CD14-positive monocyte (primary cell): Measurements from ENCODE around the gene MCF2L. TPM values are rescaled to one million over a fixed set of nuclear protein-coding genes. Genes with fewer than 3 reads are reported as not detected.

Experiments
- DNase-seq, 3 donors: peaks; one replicate each; pipeline ENCODE4 v3.0.0-alpha.2; 2011 to 2022
- H2AFZ ChIP-seq: 2 replicates; pipeline ENCODE4 v1.6.0; 2012; ENCODE audit warnings: mild to moderate bottlenecking, low read depth, low read length, inconsistent platforms; ENCODE audit not compliant: insufficient read depth, poor library complexity, severe bottlenecking
- H3K27ac ChIP-seq, 2 donors: 1 replicate in 1 of 2; 2 replicates in 1 of 2; pipeline ENCODE4 v1.5.1; 2012 to 2013; ENCODE audit warnings: low read length in 2 of 2, control low read depth in 1 of 2, inconsistent platforms in 1 of 2, low read depth in 1 of 2, mild to moderate bottlenecking in 1 of 2
- H3K27me3 ChIP-seq, 2 donors: one replicate each; pipeline versions ENCODE4 v1.6.0 to v1.6.1; 2011 to 2013; ENCODE audit warnings: low read length in 2 of 2; ENCODE audit not compliant: control insufficient read depth in 2 of 2, insufficient read depth in 2 of 2
- H3K36me3 ChIP-seq, 2 donors: replicated peaks in 1 of 2; 1 replicate in 1 of 2; 2 replicates in 1 of 2; pipeline versions ENCODE4 v1.5.1 to v1.6.1; 2012 to 2013; ENCODE audit warnings: low read length in 2 of 2, control low read depth in 1 of 2, inconsistent platforms in 1 of 2, mild to moderate bottlenecking in 1 of 2; ENCODE audit not compliant: insufficient read depth in 2 of 2, control insufficient read depth in 1 of 2
- H3K4me1 ChIP-seq, 2 donors: 1 replicate in 1 of 2; 2 replicates in 1 of 2; pipeline versions ENCODE4 v1.5.1 to v1.6.1; 2012 to 2013; ENCODE audit warnings: low read length in 2 of 2, control low read depth in 1 of 2, inconsistent platforms in 1 of 2, mild to moderate bottlenecking in 1 of 2, moderate library complexity in 1 of 2; ENCODE audit not compliant: insufficient read depth in 2 of 2, control insufficient read depth in 1 of 2
- H3K4me2 ChIP-seq: replicated peaks from 2 replicates; pipeline ENCODE3; 2012; ENCODE audit warnings: low read length, moderate library complexity, mild to moderate bottlenecking; ENCODE audit not compliant: poor library complexity, severe bottlenecking; ENCODE audit errors: extremely low read depth
- H3K4me3 ChIP-seq, 3 experiments: fragments of 200-600 bp in 1 of 3; sonication (generic) in 1 of 3; replicated peaks in 1 of 3; 1 replicate in 2 of 3; 2 replicates in 1 of 3; pipeline ENCODE4 v1.5.1; 2011 to 2013; ENCODE audit warnings: low read length in 3 of 3, mild to moderate bottlenecking in 3 of 3, control low read depth in 2 of 3, low read depth in 2 of 3, inconsistent platforms in 1 of 3, moderate library complexity in 1 of 3
- H3K79me2 ChIP-seq: 2 replicates; pipeline ENCODE4 v1.6.0; 2012; ENCODE audit warnings: mild to moderate bottlenecking, control low read depth, inconsistent platforms, low read length, moderate library complexity; ENCODE audit not compliant: insufficient read depth
- H3K9ac ChIP-seq: 2 replicates; pipeline ENCODE4 v1.6.0; 2017; ENCODE audit warnings: low read length, mild to moderate bottlenecking; ENCODE audit not compliant: insufficient read depth, poor library complexity, severe bottlenecking
- H3K9me3 ChIP-seq, 2 donors: replicated peaks in 1 of 2; 1 replicate in 1 of 2; 2 replicates in 1 of 2; pipeline versions ENCODE4 v1.5.1 to v1.6.1; 2012 to 2013; ENCODE audit warnings: low read length in 2 of 2, control low read depth in 1 of 2; ENCODE audit not compliant: control insufficient read depth in 1 of 2, insufficient read depth in 1 of 2
- H4K20me1 ChIP-seq: 2 replicates; pipeline ENCODE4 v1.6.0; 2012; ENCODE audit warnings: mild to moderate bottlenecking, low read length, control low read depth, moderate library complexity; ENCODE audit not compliant: insufficient read depth
- H3K27ac Mint-ChIP-seq, 7 donors: one replicate each; pipeline ENCODE4 v1.8.0; 2020; ENCODE audit warnings: mild to moderate bottlenecking in 7 of 7, mixed read lengths in 7 of 7, moderate library complexity in 6 of 7, inconsistent platforms in 2 of 7
- H3K27me3 Mint-ChIP-seq, 3 donors: one replicate each; pipeline ENCODE4 v1.8.0; 2021 to 2022; ENCODE audit warnings: low read depth in 3 of 3, mild to moderate bottlenecking in 3 of 3, mixed read lengths in 3 of 3, moderate library complexity in 3 of 3, inconsistent platforms in 1 of 3
- H3K36me3 Mint-ChIP-seq, 2 donors: one replicate each; pipeline ENCODE4 v1.8.0; 2020; ENCODE audit warnings: mixed read lengths in 2 of 2, inconsistent platforms in 1 of 2, mild to moderate bottlenecking in 1 of 2
- H3K4me1 Mint-ChIP-seq: one replicate; pipeline ENCODE4 v1.8.0; 2020; ENCODE audit warnings: mild to moderate bottlenecking, mixed read lengths
- H3K4me3 Mint-ChIP-seq, 2 donors: one replicate each; pipeline ENCODE4 v1.8.0; 2020; ENCODE audit warnings: mild to moderate bottlenecking in 2 of 2, mixed read lengths in 2 of 2, moderate library complexity in 1 of 2
- H3K9me3 Mint-ChIP-seq, 7 donors: one replicate each; pipeline ENCODE4 v1.8.0; 2020 to 2022; ENCODE audit warnings: mixed read lengths in 7 of 7, mild to moderate bottlenecking in 6 of 7, moderate library complexity in 6 of 7, inconsistent platforms in 2 of 7
- CTCF ChIP-seq: fragments of 200-600 bp; IDR thresholded peaks from one replicate; pipeline ENCODE4 v1.8.0; 2022; ENCODE audit warnings: antibody characterized with exemption, mild to moderate bottlenecking
- WGBS: methylation state at CpG from one replicate; pipeline ENCODE4 v1.1.5; 2013; ENCODE audit warnings: missing lambda C conversion rate; ENCODE audit not compliant: insufficient coverage; 5-methylcytosine and 5-hydroxymethylcytosine counted together
- intact Hi-C, 2 donors: fragments of 100-400 bp; cut with micrococcal nuclease; formaldehyde crosslinking; loops; one replicate each; pipeline versions ENCODE4 v1.15.0 to v1.15.1; 2023
- polyA plus RNA-seq, 3 donors: library from polyadenylated mRNA; depleted of rRNA in 1 of 3; unstranded in 2 of 3; stranded (reverse) in 1 of 3; fragments of 300-500 nt in 2 of 3; fragments of >200 nt in 1 of 3; fragmentation: Illumina TruSeq in 2 of 3; gene quantifications; 1 replicate in 2 of 3; 2 replicates in 1 of 3; pipeline ENCODE4 v1.2.3, GENCODE V29; 2012 to 2021

The MCF2L gene
- polyA plus RNA-seq, 3 donors = not detected

- no peak overlapping the region for H2AFZ ChIP-seq
- H3K27me3 ChIP-seq = no peaks in the 10 kb centered on the region
- no peak overlapping the region for H3K27ac ChIP-seq
- H3K4me1 Mint-ChIP-seq = peaks cover 1% of the 10 kb centered on the region
- DNase-seq = no peak
- no peaks in the 10 kb centered on the region for H4K20me1 ChIP-seq
- no peaks in the 10 kb centered on the region for H3K4me1 ChIP-seq
- no peak overlapping the region for H3K4me3 Mint-ChIP-seq
- no peak overlapping the region for H3K9ac ChIP-seq
- no peaks in the 10 kb centered on the region for H3K36me3 ChIP-seq
- peaks cover 0 to 8% (median 3%) of the 10 kb centered on the region in 7 donors for H3K9me3 Mint-ChIP-seq
- peak overlapping the region in 1 of 7 donors; percentile 72 for H3K27ac Mint-ChIP-seq
- no peak overlapping the region for H3K4me3 ChIP-seq
- H3K79me2 ChIP-seq = no peaks in the 10 kb centered on the region
- H3K36me3 Mint-ChIP-seq = no peaks in the 10 kb centered on the region
- peaks cover 2 to 10% (median 5%) of the 10 kb centered on the region in 3 donors for H3K27me3 Mint-ChIP-seq
- 83% methylated on average over 33 of the region's 35 CpGs for WGBS
- peaks cover 0 to 11% of the 10 kb centered on the region in 2 donors for H3K9me3 ChIP-seq
- TF ChIP-seq CTCF = no peak
- intact Hi-C loops = no loop called here
- H3K4me2 ChIP-seq = no peak overlapping the region
Measured at GRCh38 chr13:113034451-113035212, 65.6 kb downstream of the MCF2L start.

GRCh38 chr13:113035213-113035800 is 66.3 kb downstream of the MCF2L start:
- Mint-ChIP-seq H3K4me3 (no peak overlapping the region), H3K4me1 (peaks cover 1% of the 10 kb centered on the region), H3K36me3 (no peaks in the 10 kb centered on the region), H3K9me3 (peaks cover 0 to 8% (median 3%) of the 10 kb centered on the region in 7 donors), H3K27me3 (peaks cover 2 to 10% (median 5%) of the 10 kb centered on the region in 3 donors), H3K27ac (no peak overlapping the region)
- DNase-seq = no peak
- no peaks in the 10 kb centered on the region for H4K20me1 ChIP-seq
- no peak overlapping the region for H2AFZ ChIP-seq
- H3K9ac ChIP-seq = no peak overlapping the region
- H3K79me2 ChIP-seq = no peaks in the 10 kb centered on the region
- H3K4me2 ChIP-seq = no peak overlapping the region
- H3K36me3 ChIP-seq = no peaks in the 10 kb centered on the region
- H3K4me1 ChIP-seq = no peaks in the 10 kb centered on the region
- no peaks in the 10 kb centered on the region for H3K27me3 ChIP-seq
- no peak overlapping the region for H3K27ac ChIP-seq
- H3K9me3 ChIP-seq = peaks cover 0 to 11% of the 10 kb centered on the region in 2 donors
- no peak for TF ChIP-seq CTCF
- H3K4me3 ChIP-seq = no peak overlapping the region
- intact Hi-C loops = no loop called here
- 63% methylated on average over 18 of the region's 20 CpGs for WGBS
